ENCODE results near the gene ARL16.

Gene ARL16

GRCh38 chr17:81713004-81713555 is 29.5 kb upstream of the ARL16 start:
- no peak for DNase-seq (ENCODE audit: extremely low read depth in 1 of 2, low read depth in 1 of 2)

- DNase-seq (ENCODE audit: extremely low read depth in 1 of 2, low read depth in 1 of 2) = no peak
These were observed 28.9 kb upstream of the ARL16 start for GRCh38 chr17:81712468-81713003.

- peak; percentile 73 to 75 for DNase-seq (ENCODE audit: extremely low read depth in 1 of 2, low read depth in 1 of 2)
These were observed 28.3 kb upstream of the ARL16 start, which contains the start of gene SLC25A10 for GRCh38 chr17:81711814-81712467. Gene SLC25A10 (plus strand): TSS chr17:81712284. CDS start chr17:81712427, 143 bp downstream.

- no peak for DNase-seq (ENCODE audit: extremely low read depth in 1 of 2, low read depth in 1 of 2)
These were observed 27.1 kb upstream of the ARL16 start for GRCh38 chr17:81710514-81711308.

GRCh38 chr17:81708739-81709185 is 25.2 kb upstream of the ARL16 start:
- DNase-seq (ENCODE audit: extremely low read depth in 1 of 2, low read depth in 1 of 2) = no peak

GRCh38 chr17:81707725-81708646 is 24.4 kb upstream of the ARL16 start:
- no peak for DNase-seq (ENCODE audit: extremely low read depth in 1 of 2, low read depth in 1 of 2)

GRCh38 chr17:81706757-81707624 is 23.4 kb upstream of the ARL16 start:
- DNase-seq (ENCODE audit: extremely low read depth in 1 of 2, low read depth in 1 of 2) = no peak

- DNase-seq (ENCODE audit: extremely low read depth in 1 of 2, low read depth in 1 of 2) = no peak
These were observed 22.6 kb upstream of the ARL16 start for GRCh38 chr17:81706232-81706611.

GRCh38 chr17:81705518-81706231 is 22.1 kb upstream of the ARL16 start:
- DNase-seq (ENCODE audit: extremely low read depth in 1 of 2, low read depth in 1 of 2) = no peak

GRCh38 chr17:81703747-81704654 is 20.4 kb upstream of the ARL16 start:
- DNase-seq (ENCODE audit: extremely low read depth in 1 of 2, low read depth in 1 of 2) = no peak

GRCh38 chr17:81702934-81703746 is 19.5 kb upstream of the ARL16 start, which contains the start of gene MRPL12:
Gene MRPL12 (plus strand): TSS chr17:81703367. CDS start chr17:81703502, 135 bp downstream.
- DNase-seq (ENCODE audit: extremely low read depth in 1 of 2, low read depth in 1 of 2) = peak; percentile 82 to 89

- no peak for DNase-seq (ENCODE audit: extremely low read depth in 1 of 2, low read depth in 1 of 2)
These were observed 17.9 kb upstream of the ARL16 start for GRCh38 chr17:81701288-81702071.

GRCh38 chr17:81700353-81701287 is 17.0 kb upstream of the ARL16 start:
- DNase-seq (ENCODE audit: extremely low read depth in 1 of 2, low read depth in 1 of 2) = no peak

GRCh38 chr17:81697261-81698044 is 13.9 kb upstream of the ARL16 start:
- DNase-seq (ENCODE audit: extremely low read depth in 1 of 2, low read depth in 1 of 2) = no peak

Measured in stimulated activated CD8-positive, alpha-beta memory T cell treated with anti-CD3 and anti-CD28 coated beads, Interleukin-7, amount 100 ng/mL, for 48 hours (primary cell).